HL-60 (cell line): Measurements from ENCODE around the gene PALLD.

Experiments
- DNase-seq, 2 experiments: peaks; one replicate each; pipeline ENCODE4 v3.0.0-alpha.2; 2010 to 2020; ENCODE audit warnings: low read depth in 1 of 2, low spot score in 1 of 2
- H3K27ac ChIP-seq: fragments of 250-450 bp; sonication (Bioruptor Pico); replicated peaks from 2 replicates; pipeline ENCODE4 v1.5.1; 2020; ENCODE audit warnings: mild to moderate bottlenecking, moderate library complexity
- H3K27me3 ChIP-seq: fragments of 250-450 bp; sonication (Bioruptor Pico); 2 replicates; pipeline ENCODE4 v1.5.1; 2021; ENCODE audit warnings: mild to moderate bottlenecking, moderate library complexity; ENCODE audit not compliant: insufficient read depth, poor library complexity, severe bottlenecking
- H3K4me3 ChIP-seq: replicated peaks from 2 replicates; pipeline ENCODE4 v1.5.1; 2011; ENCODE audit warnings: mild to moderate bottlenecking, control low read depth, low read length; ENCODE audit not compliant: insufficient read depth
- GABPA ChIP-seq: IDR thresholded peaks from 2 replicates; pipeline ENCODE4 v1.6.1; 2012; ENCODE audit warnings: low read depth
- POLR2AphosphoS5 ChIP-seq: IDR thresholded peaks from 2 replicates; pipeline ENCODE4 v1.6.1; 2012; ENCODE audit warnings: low read depth
- SPI1 ChIP-seq: IDR thresholded peaks from 2 replicates; pipeline ENCODE4 v1.6.1; 2012; ENCODE audit warnings: low read depth, mild to moderate bottlenecking, borderline replicate concordance
- TF ChIP-seq, protein P1 (sequence below): IDR thresholded peaks from one replicate; pipeline ENCODE4 v1.5.1; 2011; ENCODE audit warnings: low read length, control low read depth, inconsistent platforms; ENCODE audit not compliant: insufficient read depth
- TF ChIP-seq, protein P2 (sequence below): IDR thresholded peaks from 2 replicates; pipeline ENCODE4 v1.6.1; 2012; ENCODE audit warnings: low read depth; ENCODE audit not compliant: insufficient replicate concordance

The PALLD gene

DNA sequence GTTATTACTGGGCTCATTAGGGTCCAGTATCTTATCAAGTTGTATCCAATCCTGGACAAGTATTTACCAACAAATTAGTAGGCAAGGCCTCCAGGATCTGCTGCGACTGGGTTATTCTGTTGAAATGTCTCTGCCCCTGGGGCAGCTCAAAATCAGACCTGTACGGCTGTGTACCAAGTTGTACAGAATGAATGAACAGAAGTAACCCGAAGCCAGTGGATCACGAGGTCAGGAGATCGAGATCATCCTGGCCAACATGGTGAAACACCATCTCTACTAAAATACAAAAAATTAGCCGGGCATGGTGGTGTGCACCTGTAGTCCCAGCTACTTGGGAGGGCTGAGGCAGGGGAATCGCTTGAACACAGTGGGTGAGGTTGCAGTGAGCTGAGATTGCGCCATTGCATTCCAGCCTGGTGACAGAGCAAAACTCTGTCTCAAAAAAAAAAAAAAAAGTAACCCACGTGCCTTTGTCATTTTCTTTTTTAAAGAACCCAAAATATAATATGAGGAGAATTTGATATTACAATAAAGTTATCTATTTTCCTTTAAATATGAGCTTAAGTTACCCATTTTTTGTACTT, 385.9 kb downstream of the PALLD start:
- no peak for DNase-seq

DNA sequence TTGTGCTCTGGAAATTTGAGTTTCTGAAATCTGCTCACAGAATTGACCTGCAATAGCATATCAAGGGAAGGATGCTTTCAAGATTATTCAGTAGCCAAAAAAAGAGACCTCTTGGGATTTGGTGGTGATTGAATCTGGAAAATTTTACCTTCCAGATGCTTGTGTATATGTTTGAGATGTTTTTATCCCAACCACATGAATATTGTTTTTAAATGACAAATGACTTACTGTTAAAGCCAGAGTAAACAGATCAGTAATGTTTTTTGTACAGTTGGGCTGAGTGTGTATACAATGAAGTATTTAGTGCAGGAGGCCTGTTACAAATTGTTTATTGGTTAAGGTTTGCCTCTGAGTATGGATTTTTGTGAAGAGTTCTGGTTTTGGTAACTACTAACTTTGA, 386.7 kb downstream of the PALLD start:
- no peak for TF ChIP-seq GABPA
- TF ChIP-seq SPI1: no peak
- TF ChIP-seq, protein P1, sequence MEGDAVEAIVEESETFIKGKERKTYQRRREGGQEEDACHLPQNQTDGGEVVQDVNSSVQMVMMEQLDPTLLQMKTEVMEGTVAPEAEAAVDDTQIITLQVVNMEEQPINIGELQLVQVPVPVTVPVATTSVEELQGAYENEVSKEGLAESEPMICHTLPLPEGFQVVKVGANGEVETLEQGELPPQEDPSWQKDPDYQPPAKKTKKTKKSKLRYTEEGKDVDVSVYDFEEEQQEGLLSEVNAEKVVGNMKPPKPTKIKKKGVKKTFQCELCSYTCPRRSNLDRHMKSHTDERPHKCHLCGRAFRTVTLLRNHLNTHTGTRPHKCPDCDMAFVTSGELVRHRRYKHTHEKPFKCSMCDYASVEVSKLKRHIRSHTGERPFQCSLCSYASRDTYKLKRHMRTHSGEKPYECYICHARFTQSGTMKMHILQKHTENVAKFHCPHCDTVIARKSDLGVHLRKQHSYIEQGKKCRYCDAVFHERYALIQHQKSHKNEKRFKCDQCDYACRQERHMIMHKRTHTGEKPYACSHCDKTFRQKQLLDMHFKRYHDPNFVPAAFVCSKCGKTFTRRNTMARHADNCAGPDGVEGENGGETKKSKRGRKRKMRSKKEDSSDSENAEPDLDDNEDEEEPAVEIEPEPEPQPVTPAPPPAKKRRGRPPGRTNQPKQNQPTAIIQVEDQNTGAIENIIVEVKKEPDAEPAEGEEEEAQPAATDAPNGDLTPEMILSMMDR: no peak
- no peak for TF ChIP-seq POLR2AphosphoS5
- TF ChIP-seq, protein P2, sequence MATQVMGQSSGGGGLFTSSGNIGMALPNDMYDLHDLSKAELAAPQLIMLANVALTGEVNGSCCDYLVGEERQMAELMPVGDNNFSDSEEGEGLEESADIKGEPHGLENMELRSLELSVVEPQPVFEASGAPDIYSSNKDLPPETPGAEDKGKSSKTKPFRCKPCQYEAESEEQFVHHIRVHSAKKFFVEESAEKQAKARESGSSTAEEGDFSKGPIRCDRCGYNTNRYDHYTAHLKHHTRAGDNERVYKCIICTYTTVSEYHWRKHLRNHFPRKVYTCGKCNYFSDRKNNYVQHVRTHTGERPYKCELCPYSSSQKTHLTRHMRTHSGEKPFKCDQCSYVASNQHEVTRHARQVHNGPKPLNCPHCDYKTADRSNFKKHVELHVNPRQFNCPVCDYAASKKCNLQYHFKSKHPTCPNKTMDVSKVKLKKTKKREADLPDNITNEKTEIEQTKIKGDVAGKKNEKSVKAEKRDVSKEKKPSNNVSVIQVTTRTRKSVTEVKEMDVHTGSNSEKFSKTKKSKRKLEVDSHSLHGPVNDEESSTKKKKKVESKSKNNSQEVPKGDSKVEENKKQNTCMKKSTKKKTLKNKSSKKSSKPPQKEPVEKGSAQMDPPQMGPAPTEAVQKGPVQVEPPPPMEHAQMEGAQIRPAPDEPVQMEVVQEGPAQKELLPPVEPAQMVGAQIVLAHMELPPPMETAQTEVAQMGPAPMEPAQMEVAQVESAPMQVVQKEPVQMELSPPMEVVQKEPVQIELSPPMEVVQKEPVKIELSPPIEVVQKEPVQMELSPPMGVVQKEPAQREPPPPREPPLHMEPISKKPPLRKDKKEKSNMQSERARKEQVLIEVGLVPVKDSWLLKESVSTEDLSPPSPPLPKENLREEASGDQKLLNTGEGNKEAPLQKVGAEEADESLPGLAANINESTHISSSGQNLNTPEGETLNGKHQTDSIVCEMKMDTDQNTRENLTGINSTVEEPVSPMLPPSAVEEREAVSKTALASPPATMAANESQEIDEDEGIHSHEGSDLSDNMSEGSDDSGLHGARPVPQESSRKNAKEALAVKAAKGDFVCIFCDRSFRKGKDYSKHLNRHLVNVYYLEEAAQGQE: no peak
- Histone ChIP-seq H3K27me3 (peaks cover under 1% of the 10 kb centered on the region), H3K27ac (no peak overlapping the region), H3K4me3 (no peak overlapping the region)
- no peak for DNase-seq

More for the DNA sequence above, 385.9 kb downstream of the PALLD start:
- no peak overlapping the region for H3K4me3 ChIP-seq
- H3K27me3 ChIP-seq: peaks cover 4% of the 10 kb centered on the region
- TF ChIP-seq, protein P2: no peak
- TF ChIP-seq, protein P1: no peak
- TF ChIP-seq POLR2AphosphoS5: no peak
- no peak for TF ChIP-seq SPI1
- TF ChIP-seq GABPA: no peak
- H3K27ac ChIP-seq: no peak overlapping the region

DNA sequence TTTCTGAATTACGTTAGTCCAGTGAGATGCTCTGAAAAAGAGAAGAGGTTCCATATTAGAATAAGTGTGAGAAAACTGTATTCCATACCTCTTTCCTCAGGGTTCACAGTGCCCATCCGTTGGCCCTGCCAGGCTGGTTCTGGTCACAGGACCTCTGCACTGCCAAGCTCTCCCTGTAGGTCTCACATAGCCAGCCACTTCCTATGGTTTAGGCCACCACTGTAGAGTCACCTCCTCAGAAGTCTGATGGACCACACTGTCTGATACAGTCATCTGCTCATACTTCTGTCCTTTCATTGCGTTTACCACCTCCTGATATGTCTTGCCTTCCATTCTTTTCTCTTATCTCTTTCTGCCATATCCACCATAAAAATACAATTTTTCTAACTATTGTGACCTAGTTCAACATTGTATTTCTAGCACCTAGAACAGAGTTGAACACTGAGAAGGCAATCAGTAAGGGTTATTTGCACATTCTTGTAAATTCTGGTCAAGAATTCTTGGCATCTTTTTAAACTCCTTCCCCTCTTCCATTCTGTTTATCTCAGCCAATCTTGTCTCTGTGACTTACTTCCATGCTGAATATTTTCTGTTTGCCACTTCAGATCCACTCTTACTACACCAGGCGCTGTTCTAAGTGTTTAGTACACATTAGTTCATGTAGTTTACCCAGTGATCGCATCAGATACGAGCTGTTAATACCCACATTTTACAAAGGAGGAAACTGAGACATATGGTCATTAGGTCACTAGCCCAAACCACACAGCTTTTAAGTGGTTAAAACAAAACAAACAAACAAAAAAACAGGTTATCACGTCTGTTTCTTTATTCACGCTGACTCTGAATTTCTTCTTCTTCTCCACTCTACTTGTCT, 387.6 kb downstream of the PALLD start:
- TF ChIP-seq, protein P2: no peak
- TF ChIP-seq GABPA (no peak), POLR2AphosphoS5 (no peak), SPI1 (no peak)
- TF ChIP-seq, protein P1: no peak
- no peak overlapping the region for H3K27ac ChIP-seq
- H3K4me3 ChIP-seq: no peak overlapping the region
- no peaks in the 10 kb centered on the region for H3K27me3 ChIP-seq
- no peak for DNase-seq
